CD4-positive, alpha-beta T cell treated with Interferon gamma for 1 hour (primary cell): ENCODE results near the gene TPPP2.
A peak's percentile ranks its signal among the peaks of the same experiment; 100 is the strongest.
"Not testable (repeated sequence)": the region's sequence is repeated elsewhere in the genome, so short reads cannot be mapped to it uniquely, and the experiment has no call there.

ENCODE experiments used
- DNase-seq: peaks from one replicate; pipeline ENCODE4 v3.0.0-alpha.2; 2020

TPPP2 gene

DNA sequence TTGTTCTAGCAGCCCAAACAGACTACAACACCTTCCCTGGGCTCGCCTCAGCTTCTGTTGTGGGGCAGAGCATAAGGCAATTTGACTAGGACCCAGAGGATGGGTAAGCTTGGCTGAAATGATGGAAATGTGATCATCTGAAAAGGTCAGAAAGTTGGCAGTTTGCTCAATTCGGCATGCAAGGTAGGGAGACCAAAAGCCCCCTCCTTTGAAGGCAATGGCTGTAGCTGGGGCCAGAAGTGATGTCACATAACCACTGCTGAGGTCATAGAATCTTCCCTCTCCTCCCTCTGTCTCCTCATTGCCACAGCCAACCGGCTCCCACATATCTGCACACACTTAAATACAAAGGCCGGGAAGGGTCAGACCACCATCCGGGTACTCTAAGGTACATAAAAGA is at the start of gene TPPP2:
TSS of gene TPPP2 (plus strand) at position 301 of the 400 bp plus-strand sequence. CDS start 365 bp downstream, outside the sequence.
- DNase-seq, result no peak

GRCh38 chr14:20980906-20981305 is 49.1 kb upstream of the TPPP2 start:
- DNase-seq, result no peak

DNA sequence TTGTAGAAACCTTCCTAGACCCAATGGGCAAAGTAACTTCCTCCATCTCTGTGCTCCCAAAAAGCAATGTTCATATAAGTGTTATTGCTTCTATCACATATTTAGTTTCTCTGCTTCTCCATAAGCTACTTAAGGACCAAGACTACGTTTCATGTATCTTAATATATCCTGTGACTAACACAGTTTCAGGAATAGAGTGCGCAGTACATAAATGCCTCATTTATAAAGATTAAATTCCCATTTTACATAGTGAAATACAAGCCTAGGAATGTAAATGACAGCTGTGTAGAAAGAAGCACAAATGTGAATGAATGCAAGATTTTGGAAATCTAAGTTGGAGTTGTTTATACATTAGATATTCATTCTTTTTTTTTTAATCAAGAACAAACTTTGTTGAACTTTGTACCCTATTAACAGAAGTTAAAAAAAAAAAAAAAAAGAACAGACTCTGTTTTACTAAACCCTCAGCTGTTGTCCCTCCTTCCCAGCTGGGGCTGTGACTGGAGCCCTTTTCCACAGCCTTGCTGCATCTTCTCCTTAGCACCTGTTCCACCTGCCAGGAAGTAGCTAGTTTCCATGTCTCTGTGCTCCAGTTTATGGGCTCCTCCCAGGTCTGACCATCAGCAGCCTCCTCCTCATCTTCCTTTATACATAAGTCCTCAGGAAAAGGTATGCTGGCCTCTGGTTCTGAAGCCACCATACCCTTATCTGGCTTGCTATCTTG is 47.2 kb upstream of the TPPP2 start:
- DNase-seq, result no peak

GRCh38 chr14:20985650-20986049 is 44.4 kb upstream of the TPPP2 start:
- DNase-seq, result not testable (repeated sequence)

DNA sequence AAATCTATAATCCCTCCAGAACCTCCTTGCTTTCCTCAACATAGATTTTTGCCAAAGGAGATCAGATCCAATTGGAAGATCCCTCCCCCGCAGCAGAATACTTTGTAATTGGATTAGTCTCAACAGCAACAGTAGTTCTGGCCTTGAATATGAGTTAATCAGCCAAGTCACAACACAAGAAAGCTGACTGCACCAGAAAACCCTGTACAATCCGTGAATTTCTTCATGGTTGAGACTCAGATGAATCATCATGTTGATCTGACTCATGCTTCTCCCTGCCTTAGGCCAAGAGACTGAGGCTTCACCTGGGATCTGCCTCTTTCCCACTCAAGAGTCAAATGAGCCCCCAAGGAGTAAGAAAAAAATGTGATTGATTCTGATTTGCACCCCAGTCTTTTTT is 43.2 kb upstream of the TPPP2 start:
- no peak for DNase-seq

DNA sequence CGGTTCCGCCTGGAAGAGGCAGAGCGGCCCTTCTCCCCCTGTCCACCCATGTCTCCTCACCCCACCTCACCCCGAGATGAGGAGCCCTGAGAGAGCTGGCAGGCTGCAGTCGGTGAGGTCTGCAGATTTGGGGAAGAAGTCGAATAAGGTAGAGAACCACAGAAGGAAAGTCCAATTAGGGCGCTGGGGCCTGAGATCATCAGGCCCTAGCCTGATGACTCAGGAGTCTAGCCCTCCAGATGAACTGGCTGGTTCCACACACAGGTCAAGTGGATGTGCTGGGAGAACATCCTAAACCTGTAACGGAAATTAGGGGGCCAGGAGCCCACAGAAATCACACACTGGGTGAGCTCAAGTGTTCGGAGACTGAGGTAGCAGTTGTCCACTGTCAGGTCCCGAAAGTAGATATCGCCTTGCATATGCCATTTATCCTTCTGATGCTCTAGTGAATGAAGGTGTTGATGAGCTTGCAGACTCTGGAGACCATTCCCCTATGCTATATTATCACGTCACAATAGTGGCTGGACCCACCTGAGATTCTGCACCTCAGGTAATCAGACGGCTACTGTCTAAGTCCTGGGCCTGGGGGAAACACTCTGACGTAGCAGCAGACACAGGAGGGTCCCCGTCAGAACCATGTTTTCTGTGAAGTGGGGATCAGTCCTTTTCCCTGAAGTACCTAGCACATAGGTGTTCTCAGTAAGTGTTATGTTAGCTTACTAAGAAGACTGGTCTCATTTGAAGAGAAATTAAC is 41.1 kb upstream of the TPPP2 start:
- DNase-seq, result no peak

GRCh38 chr14:20989471-20989786 is 40.6 kb upstream of the TPPP2 start:
- no peak for DNase-seq

DNA sequence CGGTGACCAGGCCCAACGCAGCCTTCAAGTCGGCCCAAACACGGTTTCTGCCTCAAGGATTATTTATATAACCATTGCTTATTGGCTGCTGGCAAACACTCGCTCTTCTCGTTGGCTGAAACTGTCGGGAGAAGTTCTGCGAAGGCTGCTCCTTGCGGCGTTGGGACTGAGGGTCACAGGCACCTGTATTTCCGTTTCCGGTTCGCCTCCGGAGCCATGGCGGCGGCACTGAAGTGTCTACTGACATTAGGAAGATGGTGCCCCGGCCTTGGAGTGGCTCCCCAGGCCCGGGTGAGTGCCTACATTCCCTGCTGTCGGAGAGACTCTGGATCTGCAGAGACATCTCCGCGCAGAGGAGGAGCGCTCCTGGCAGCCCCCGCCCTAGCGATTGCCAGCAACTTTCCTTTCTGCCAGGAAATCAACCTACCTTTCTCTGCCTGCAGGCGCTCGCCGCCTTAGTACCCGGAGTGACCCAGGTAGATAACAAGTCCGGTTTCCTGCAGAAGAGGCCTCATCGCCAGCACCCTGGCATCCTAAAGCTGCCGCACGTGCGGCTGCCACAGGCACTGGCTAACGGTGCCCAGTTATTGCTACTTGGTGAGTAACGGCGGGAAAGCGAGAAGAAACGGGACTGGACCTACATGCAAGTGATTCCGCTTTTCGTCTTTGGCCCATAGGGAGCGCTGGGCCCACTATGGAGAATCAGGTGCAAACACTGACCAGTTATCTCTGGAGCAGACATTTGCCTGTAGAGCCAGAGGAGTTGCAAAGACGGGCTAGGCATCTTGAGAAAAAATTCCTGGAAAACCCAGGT is 40.0 kb upstream of the TPPP2 start, which contains the start of gene METTL17:
TSS of gene METTL17 (plus strand) at position 194 of the 814 bp plus-strand sequence. CDS start at position 217, 23 bp downstream.
- peak; percentile 86 for DNase-seq

DNA sequence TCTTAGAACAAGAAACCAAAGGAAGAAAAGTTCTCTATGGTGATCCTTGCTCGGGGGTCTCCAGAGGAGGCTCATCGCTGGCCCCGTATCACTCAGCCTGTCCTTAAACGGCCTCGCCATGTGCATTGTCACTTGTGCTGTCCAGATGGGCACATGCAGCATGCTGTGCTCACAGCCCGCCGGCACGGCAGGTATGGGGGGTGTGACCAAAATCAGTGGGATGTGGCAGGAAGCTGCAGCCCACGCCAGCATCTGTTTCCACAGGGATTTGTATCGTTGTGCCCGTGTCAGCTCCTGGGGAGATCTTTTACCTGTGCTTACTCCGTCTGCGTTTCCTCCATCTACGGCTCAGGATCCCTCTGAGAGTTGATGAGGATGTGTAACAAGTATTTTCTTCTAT is 33.5 kb upstream of the TPPP2 start:
- DNase-seq, result no peak

DNA sequence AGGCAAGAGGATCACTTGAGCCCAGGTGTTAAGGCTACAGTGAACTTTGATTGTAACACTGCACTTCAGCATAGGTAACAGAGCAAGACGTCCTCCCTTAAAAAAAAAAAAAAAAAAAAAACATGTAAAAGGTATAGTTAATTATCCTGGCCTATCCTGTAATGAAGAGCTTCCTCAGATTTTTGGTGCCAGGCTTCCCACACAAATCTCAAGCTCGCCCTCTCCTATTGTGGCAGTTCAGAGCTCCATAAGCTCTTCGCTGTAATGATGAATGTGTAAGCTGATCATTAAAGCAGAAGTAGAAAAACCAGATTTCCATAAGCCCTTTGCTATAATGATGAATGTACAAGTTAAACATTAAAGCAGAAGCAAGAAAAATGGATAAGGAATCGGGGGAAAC is 32.9 kb upstream of the TPPP2 start:
- no peak for DNase-seq

DNA sequence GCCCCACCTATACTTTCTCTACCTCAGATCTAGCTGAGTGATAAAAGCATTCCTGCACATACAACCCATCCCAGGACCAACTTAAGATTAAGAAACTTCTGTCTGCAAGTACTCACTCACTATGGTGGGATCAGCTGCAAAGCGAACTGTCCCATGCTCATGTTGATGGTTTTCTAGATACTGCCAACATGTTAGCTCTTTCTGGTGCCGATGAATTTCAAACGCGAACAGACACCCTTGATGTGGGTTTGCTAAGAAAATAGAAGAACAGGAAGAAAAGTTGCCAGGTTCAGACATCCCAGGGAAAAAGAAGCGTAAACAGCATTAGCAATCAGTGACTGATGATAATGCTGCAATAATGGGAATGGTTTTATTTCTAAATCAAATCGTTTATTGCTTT is 32.5 kb upstream of the TPPP2 start:
- DNase-seq, result no peak

- DNase-seq, result no peak
Measured at GRCh38 chr14:20998139-20998538, 31.9 kb upstream of the TPPP2 start.

GRCh38 chr14:20998674-20999366 is 31.2 kb upstream of the TPPP2 start, which contains the start of gene SLC39A2:
Gene SLC39A2 (plus strand): TSS chr14:20999293. CDS start chr14:20999447, 154 bp downstream.
- DNase-seq, result no peak

- DNase-seq, result no peak
Measured at GRCh38 chr14:20999591-20999990, 30.4 kb upstream of the TPPP2 start.

DNA sequence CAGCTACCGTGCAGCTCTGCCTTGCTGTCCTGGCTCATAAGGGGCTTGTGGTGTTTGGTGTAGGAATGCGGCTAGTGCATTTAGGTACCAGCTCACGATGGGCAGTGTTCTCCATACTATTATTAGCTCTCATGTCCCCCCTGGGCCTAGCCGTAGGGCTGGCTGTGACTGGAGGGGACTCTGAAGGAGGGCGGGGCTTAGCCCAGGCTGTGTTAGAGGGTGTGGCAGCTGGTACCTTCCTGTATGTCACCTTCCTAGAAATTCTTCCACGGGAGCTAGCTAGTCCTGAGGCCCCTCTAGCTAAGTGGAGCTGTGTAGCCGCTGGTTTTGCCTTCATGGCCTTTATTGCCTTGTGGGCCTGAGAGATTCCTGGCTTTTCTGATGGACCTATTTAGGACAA is 28.8 kb upstream of the TPPP2 start:
- DNase-seq, result no peak

DNA sequence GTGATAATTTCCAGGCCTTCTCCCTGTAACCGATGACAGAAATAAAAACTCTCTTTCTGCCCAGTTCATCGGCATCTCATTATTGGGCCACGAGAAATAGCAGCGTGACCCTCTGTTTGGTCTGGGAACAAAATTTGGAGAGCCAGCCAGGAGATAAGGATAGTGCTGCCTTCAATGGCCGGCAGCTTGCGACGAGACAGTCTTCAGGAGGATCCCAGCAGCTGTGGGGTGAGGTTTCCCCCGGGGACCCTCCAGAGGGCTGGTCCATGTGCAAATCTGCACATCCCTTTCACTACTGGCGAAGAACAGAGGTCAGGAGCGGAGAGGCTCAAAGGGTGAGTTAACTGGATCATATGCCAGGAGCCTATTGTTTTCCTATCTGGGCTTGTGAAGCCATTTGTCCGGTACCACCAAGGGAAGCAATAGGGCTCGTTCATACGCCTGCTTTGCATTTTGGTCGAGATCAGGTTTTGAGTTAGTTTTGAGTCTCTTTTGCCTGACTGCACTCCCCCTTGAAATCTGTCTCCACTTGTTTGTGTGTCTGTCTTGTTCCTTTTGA is 26.1 kb upstream of the TPPP2 start:
- no peak for DNase-seq

DNA sequence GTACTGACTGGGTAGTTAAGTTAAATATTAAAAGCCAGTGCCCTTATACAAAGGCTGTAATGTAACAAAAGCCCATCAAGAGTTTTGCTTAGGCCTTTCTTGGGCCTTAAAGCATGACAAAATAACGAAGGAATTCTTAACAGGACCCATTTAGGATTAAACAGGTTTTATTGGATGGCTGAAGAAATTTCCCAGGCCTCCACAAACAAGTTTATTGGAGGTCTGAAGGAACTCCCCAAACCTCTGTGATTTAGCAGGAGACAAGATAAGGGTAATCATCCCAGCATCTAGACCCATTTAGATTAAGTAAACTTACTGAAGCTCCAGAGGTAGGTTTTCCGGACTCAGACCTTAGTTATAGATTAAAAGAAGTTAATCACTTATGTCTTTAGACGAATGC is 20.3 kb upstream of the TPPP2 start:
- not testable (repeated sequence) for DNase-seq

DNA sequence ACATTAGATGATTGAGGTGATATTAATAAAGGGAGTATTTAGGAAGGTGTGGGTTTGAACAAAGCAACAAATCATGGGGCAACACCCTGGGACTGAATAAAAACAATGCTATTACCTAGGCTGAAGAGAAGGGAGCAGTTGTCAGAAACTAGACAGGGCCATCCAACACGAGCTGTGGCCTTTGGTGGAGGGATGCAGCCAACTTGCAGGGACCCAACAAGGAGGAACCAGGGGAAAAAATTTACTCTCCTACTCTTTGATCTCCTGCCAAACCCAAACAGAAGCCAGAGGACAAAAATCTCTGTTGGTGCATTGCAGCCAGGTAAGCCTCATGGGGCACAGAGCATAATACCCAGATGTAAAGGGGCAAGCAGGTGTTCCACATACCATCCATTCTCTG is 18.9 kb upstream of the TPPP2 start:
- no peak for DNase-seq

DNA sequence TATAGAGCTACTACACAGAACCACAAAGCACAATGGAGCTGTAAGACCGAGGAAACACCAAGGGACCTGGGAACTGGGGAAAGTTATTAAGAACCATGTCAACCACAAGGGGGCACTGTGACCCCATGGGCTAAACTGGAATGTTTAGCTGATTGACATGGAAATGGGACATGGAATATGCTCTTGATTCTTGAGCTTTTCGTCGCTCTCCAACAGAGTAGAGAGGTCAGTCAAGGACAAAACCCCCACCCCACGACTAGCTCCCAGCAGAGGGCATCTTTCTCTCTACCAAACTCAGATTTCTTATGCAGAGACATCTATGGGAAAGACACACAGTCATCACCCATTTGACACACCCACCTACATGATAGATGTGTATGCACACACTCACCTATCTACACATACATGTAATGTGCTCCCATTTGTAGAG is 15.2 kb upstream of the TPPP2 start:
- DNase-seq, result peak; percentile 70

DNA sequence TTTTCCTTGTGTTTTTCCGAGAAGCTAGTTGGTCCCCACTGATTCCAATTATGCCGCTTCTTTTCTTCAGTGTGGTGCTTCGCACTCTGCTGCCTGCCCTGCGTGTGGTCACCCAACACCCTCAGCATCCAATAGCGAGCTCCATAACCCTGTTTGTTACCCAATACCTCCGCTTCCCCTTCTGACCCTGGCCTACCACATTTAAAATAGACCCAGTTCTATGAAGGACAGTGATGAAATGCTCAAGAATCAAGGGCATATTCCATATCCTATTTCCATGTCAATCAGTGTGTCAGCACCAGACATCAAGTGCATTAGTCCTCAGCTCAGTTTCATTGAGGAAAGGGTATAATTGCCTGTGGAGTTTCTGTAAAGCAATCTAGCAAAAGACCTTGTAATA is 14.7 kb upstream of the TPPP2 start:
- DNase-seq, result no peak

- DNase-seq, result no peak
Measured at GRCh38 chr14:21016413-21017190, 13.4 kb upstream of the TPPP2 start.
